Measurements from ENCODE around the gene C5orf58. TPM values are rescaled to one million over a fixed set of nuclear protein-coding genes. Genes with fewer than 3 reads are reported as not detected.

Gene C5orf58
- total and polyA plus RNA-seq, 7 donors: not detected

GRCh38 chr5:170267431-170268152 lies 34.8 kb downstream of the C5orf58 start:
- peak; percentile 68 to 81 for DNase-seq

DNA sequence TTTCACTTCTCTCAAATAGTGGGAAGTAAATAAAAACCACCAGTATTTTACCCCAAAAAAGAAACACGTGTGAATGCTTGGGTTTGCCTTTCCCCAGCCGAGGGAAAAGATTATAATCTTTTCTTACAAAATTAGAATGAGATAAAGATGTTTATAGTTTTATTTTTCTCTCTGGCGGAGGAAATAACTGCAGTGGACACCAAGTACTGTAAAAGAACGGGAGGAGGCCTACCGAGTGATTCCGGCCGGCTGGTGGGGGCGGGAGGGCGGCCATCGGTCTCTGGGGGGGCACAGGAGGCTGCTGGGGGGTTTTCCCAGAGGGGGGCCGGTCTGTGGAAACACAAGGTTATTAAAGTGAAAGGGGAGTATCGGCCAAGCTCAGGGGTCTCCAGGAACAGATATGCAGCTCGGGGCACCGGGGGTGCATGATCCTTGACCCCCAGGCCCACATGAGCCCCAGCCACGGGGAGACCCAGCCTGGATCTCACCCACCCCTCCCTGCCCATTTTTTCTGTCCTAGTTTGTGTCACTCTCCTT lies 35.4 kb downstream of the C5orf58 start:
- Histone ChIP-seq H3K4me1 (no peaks in the 10 kb centered on the region), H3K27me3 (ENCODE audit: insufficient read depth in 3 of 3, low read length in 2 of 3) (peaks cover 0 to 4% (median 0%) of the 10 kb centered on the region in 3 donors), H3K27ac (no peak overlapping the region), H3K9me3 (no peaks in the 10 kb centered on the region), H3K36me3 (ENCODE audit: insufficient read depth in 1 of 2, low read depth in 1 of 2) (no peaks in the 10 kb centered on the region), H3K4me3 (no peak overlapping the region)
- intact Hi-C loops (cut with DNase I): loop anchor here (5.0 kb wide), 4 partner anchors 69 to 364 kb away; no protein-coding TSS in a partner anchor
- DNase-seq (no peak), ATAC-seq (no peak)
- TF ChIP-seq, protein P1, sequence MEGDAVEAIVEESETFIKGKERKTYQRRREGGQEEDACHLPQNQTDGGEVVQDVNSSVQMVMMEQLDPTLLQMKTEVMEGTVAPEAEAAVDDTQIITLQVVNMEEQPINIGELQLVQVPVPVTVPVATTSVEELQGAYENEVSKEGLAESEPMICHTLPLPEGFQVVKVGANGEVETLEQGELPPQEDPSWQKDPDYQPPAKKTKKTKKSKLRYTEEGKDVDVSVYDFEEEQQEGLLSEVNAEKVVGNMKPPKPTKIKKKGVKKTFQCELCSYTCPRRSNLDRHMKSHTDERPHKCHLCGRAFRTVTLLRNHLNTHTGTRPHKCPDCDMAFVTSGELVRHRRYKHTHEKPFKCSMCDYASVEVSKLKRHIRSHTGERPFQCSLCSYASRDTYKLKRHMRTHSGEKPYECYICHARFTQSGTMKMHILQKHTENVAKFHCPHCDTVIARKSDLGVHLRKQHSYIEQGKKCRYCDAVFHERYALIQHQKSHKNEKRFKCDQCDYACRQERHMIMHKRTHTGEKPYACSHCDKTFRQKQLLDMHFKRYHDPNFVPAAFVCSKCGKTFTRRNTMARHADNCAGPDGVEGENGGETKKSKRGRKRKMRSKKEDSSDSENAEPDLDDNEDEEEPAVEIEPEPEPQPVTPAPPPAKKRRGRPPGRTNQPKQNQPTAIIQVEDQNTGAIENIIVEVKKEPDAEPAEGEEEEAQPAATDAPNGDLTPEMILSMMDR (IDR thresholded peaks at IDR 0.05): no peak
- WGBS, 3 donors: 37 to 40% (median 39%) methylated on average over 14 to 15 of the region's 15 CpGs

More at GRCh38 chr5:170267431-170268152, 34.8 kb downstream of the C5orf58 start:
- no peaks in the 10 kb centered on the region for H3K4me1 ChIP-seq
- H3K9me3 ChIP-seq: no peaks in the 10 kb centered on the region
- no peak overlapping the region for H3K4me3 ChIP-seq
- H3K27ac ChIP-seq: no peak overlapping the region
- H3K27me3 ChIP-seq (ENCODE audit: insufficient read depth in 3 of 3, low read length in 2 of 3): peaks cover 0 to 4% (median 0%) of the 10 kb centered on the region in 3 donors
- WGBS, 3 donors: 32 to 35% (median 34%) methylated on average over 16 of the region's 16 CpGs
- TF ChIP-seq, protein P1 (IDR thresholded peaks at IDR 0.05): peak; percentile 67
- intact Hi-C loops (cut with DNase I): loop anchor here (5.0 kb wide), 4 partner anchors 70 to 365 kb away; no protein-coding TSS in a partner anchor
- no peaks in the 10 kb centered on the region for H3K36me3 ChIP-seq (ENCODE audit: insufficient read depth in 1 of 2, low read depth in 1 of 2)
- peak in 3 of 4 donors; percentile 44 to 78 (median 48) for ATAC-seq

- intact Hi-C loops (cut with DNase I): loop anchor here (5.0 kb wide), 4 partner anchors 68 to 363 kb away; no protein-coding TSS in a partner anchor
- TF ChIP-seq, protein P1 (IDR thresholded peaks at IDR 0.05): no peak
- no peak overlapping the region for H3K4me3 ChIP-seq
- ATAC-seq (peak in 1 of 4 donors; percentile 57), DNase-seq (no peak)
- no peak overlapping the region for H3K27ac ChIP-seq
- no peaks in the 10 kb centered on the region for H3K4me1 ChIP-seq
- H3K36me3 ChIP-seq (ENCODE audit: insufficient read depth in 1 of 2, low read depth in 1 of 2): no peaks in the 10 kb centered on the region
- no peaks in the 10 kb centered on the region for H3K9me3 ChIP-seq
- H3K27me3 ChIP-seq (ENCODE audit: insufficient read depth in 3 of 3, low read length in 2 of 3): peaks cover 0 to 4% (median 0%) of the 10 kb centered on the region in 3 donors
- 51 to 79% (median 69%) methylated on average over 3 of the region's 3 CpGs for WGBS, 3 donors
Observed at GRCh38 chr5:170268884-170269283, 36.1 kb downstream of the C5orf58 start.

- 91 to 92% (median 91%) methylated on average over 7 of the region's 7 CpGs for WGBS, 3 donors
- Histone ChIP-seq H3K36me3 (ENCODE audit: insufficient read depth in 1 of 2, low read depth in 1 of 2) (no peaks in the 10 kb centered on the region), H3K4me1 (no peaks in the 10 kb centered on the region), H3K4me3 (no peak overlapping the region), H3K9me3 (no peaks in the 10 kb centered on the region), H3K27ac (no peak overlapping the region), H3K27me3 (ENCODE audit: insufficient read depth in 3 of 3, low read length in 2 of 3) (peaks cover 0 to 4% (median 0%) of the 10 kb centered on the region in 3 donors)
- intact Hi-C loops (cut with DNase I): loop anchor here (5.0 kb wide), 4 partner anchors 68 to 363 kb away; no protein-coding TSS in a partner anchor
- TF ChIP-seq, protein P1 (IDR thresholded peaks at IDR 0.05): no peak
- DNase-seq (no peak), ATAC-seq (no peak)
Observed at GRCh38 chr5:170269579-170269978, 36.8 kb downstream of the C5orf58 start.

All from psoas muscle (tissue), 8 donors.